H9 (cell line): ENCODE results near the gene CEMIP. TPM values are rescaled to one million over a fixed set of nuclear protein-coding genes. Genes with fewer than 3 reads are reported as not detected.
A peak's percentile ranks its signal among the peaks of the same experiment; 100 is the strongest.

Experiments used
- DNase-seq: peaks from one replicate; pipeline ENCODE4 v3.0.0-alpha.2; 2017
- H2AFZ ChIP-seq: one replicate; pipeline ENCODE4 v1.6.1; 2013; ENCODE audit warnings: mild to moderate bottlenecking, low read length, control low read depth, moderate library complexity
- H2AK5ac ChIP-seq: 2 replicates; pipeline ENCODE4 v1.6.1; 2013; ENCODE audit warnings: low read length, control low read depth, mixed read lengths; ENCODE audit not compliant: insufficient read length
- H2BK120ac ChIP-seq: one replicate; pipeline ENCODE4 v1.6.1; 2013; ENCODE audit warnings: low read depth, mild to moderate bottlenecking, low read length, control low read depth, inconsistent platforms; ENCODE audit not compliant: poor library complexity, severe bottlenecking
- H2BK12ac ChIP-seq: 2 replicates; pipeline ENCODE4 v1.6.1; 2013; ENCODE audit warnings: low read length, control low read depth, mixed read lengths, low read depth; ENCODE audit not compliant: insufficient read length
- H2BK15ac ChIP-seq: 2 replicates; pipeline ENCODE4 v1.6.1; 2013; ENCODE audit warnings: low read depth, low read length, control low read depth
- H2BK20ac ChIP-seq: one replicate; pipeline ENCODE4 v1.6.1; 2013; ENCODE audit warnings: low read depth, mild to moderate bottlenecking, low read length, control low read depth, inconsistent platforms; ENCODE audit not compliant: poor library complexity, severe bottlenecking
- H2BK5ac ChIP-seq: 2 replicates; pipeline ENCODE4 v1.6.1; 2013; ENCODE audit warnings: low read length, control low read depth, mixed read lengths; ENCODE audit not compliant: insufficient read length
- H3K14ac ChIP-seq: 2 replicates; pipeline ENCODE4 v1.6.1; 2013; ENCODE audit warnings: low read length, control low read depth; ENCODE audit not compliant: insufficient read depth
- H3K18ac ChIP-seq: 2 replicates; pipeline ENCODE4 v1.6.1; 2013; ENCODE audit warnings: low read depth, mild to moderate bottlenecking, mixed read lengths, low read length, control low read depth; ENCODE audit not compliant: insufficient read length
- H3K23ac ChIP-seq: 2 replicates; pipeline ENCODE4 v1.6.1; 2013; ENCODE audit warnings: low read length, control low read depth, mixed read lengths, low read depth; ENCODE audit not compliant: insufficient read length
- H3K23me2 ChIP-seq: 2 replicates; pipeline ENCODE4 v1.6.1; 2013; ENCODE audit warnings: low read depth, mild to moderate bottlenecking, mixed read lengths, low read length, control low read depth; ENCODE audit not compliant: insufficient read length, poor library complexity, severe bottlenecking
- H3K27ac ChIP-seq: 2 replicates; pipeline ENCODE4 v1.5.1; 2013; ENCODE audit warnings: low read length, control low read depth, mixed read lengths, low read depth; ENCODE audit not compliant: insufficient read length
- H3K27me3 ChIP-seq: 2 replicates; pipeline ENCODE4 v1.6.1; 2013; ENCODE audit warnings: low read length, control low read depth, inconsistent platforms; ENCODE audit not compliant: insufficient read depth
- H3K4ac ChIP-seq: 2 replicates; pipeline ENCODE4 v1.6.1; 2013; ENCODE audit warnings: low read depth, mild to moderate bottlenecking, control low read depth, inconsistent platforms, low read length, moderate library complexity
- H3K4me1 ChIP-seq: 2 replicates; pipeline ENCODE4 v1.6.1; 2013; ENCODE audit warnings: low read length, control low read depth, inconsistent platforms; ENCODE audit not compliant: insufficient read depth
- H3K4me2 ChIP-seq: 2 replicates; pipeline ENCODE4 v1.6.1; 2013; ENCODE audit warnings: low read length, control low read depth, mixed read lengths; ENCODE audit not compliant: insufficient read length, insufficient read depth
- H3K56ac ChIP-seq: 2 replicates; pipeline ENCODE4 v1.6.1; 2013; ENCODE audit warnings: low read depth, mild to moderate bottlenecking, mixed read lengths, low read length, control low read depth; ENCODE audit not compliant: insufficient read length
- H3K79me1 ChIP-seq: 2 replicates; pipeline ENCODE4 v1.6.1; 2013; ENCODE audit warnings: low read depth, mild to moderate bottlenecking, moderate library complexity, low read length, control low read depth, inconsistent platforms; ENCODE audit not compliant: insufficient read depth, poor library complexity, severe bottlenecking
- H3K79me2 ChIP-seq: 2 replicates; pipeline ENCODE4 v1.6.1; 2013; ENCODE audit warnings: low read length, control low read depth, inconsistent platforms; ENCODE audit not compliant: insufficient read depth
- H3K9ac ChIP-seq: 2 replicates; pipeline ENCODE4 v1.6.1; 2013; ENCODE audit warnings: low read length, control low read depth, mixed read lengths; ENCODE audit not compliant: insufficient read length; ENCODE audit errors: extremely low read depth
- H3K9me3 ChIP-seq: one replicate; pipeline ENCODE4 v1.6.1; 2013; ENCODE audit warnings: low read depth, low read length, inconsistent platforms; ENCODE audit not compliant: control insufficient read depth
- H3T11ph ChIP-seq: one replicate; pipeline ENCODE4 v1.6.1; 2013; ENCODE audit warnings: mild to moderate bottlenecking, low read length, control low read depth, inconsistent platforms
- H4K20me1 ChIP-seq: one replicate; pipeline ENCODE4 v1.6.1; 2013; ENCODE audit not compliant: control insufficient read depth, insufficient read length, insufficient read depth
- H4K5ac ChIP-seq: 2 replicates; pipeline ENCODE4 v1.6.1; 2013; ENCODE audit warnings: low read depth, mild to moderate bottlenecking, mixed read lengths, low read length, control low read depth; ENCODE audit not compliant: insufficient read length
- H4K8ac ChIP-seq: replicated peaks from 2 replicates; pipeline ENCODE4 v1.6.1; 2013; ENCODE audit warnings: low read length, control low read depth, mixed read lengths, low read depth; ENCODE audit not compliant: insufficient read length
- H4K91ac ChIP-seq: 2 replicates; pipeline ENCODE4 v1.6.1; 2013; ENCODE audit warnings: low read depth, mild to moderate bottlenecking, moderate library complexity, mixed read lengths, low read length, control low read depth; ENCODE audit not compliant: insufficient read length
- H3K27ac Mint-ChIP-seq, 3 experiments: 2 replicates in 2 of 3; 3 replicates in 1 of 3; pipeline ENCODE4 v1.8.0; 2020 to 2021; ENCODE audit warnings: mixed read lengths in 3 of 3, mild to moderate bottlenecking in 1 of 3, moderate library complexity in 1 of 3
- H3K27me3 Mint-ChIP-seq: 2 replicates; pipeline ENCODE4 v1.8.0; 2021; ENCODE audit warnings: low read depth, mild to moderate bottlenecking, moderate library complexity, mixed read lengths
- H3K36me3 Mint-ChIP-seq, 3 experiments: 2 replicates in 2 of 3; 3 replicates in 1 of 3; pipeline ENCODE4 v1.8.0; 2020 to 2021; ENCODE audit warnings: low read depth in 3 of 3, mixed read lengths in 3 of 3; ENCODE audit not compliant: insufficient read depth in 1 of 3
- H3K4me1 Mint-ChIP-seq, 2 experiments: 2 replicates each; pipeline ENCODE4 v1.8.0; 2020; ENCODE audit warnings: mixed read lengths in 2 of 2
- H3K4me3 Mint-ChIP-seq, 2 experiments: 2 replicates in 1 of 2; 3 replicates in 1 of 2; pipeline ENCODE4 v1.8.0; 2020 to 2021; ENCODE audit warnings: mild to moderate bottlenecking in 2 of 2, mixed read lengths in 2 of 2, moderate library complexity in 1 of 2
- H3K9me3 Mint-ChIP-seq, 2 experiments: 2 replicates in 1 of 2; 3 replicates in 1 of 2; pipeline ENCODE4 v1.8.0; 2020; ENCODE audit warnings: mild to moderate bottlenecking in 2 of 2, mixed read lengths in 2 of 2, moderate library complexity in 1 of 2
- WGBS: extraction: QIAGEN DNeasy Blood & Tissue Kit; methylation state at CpG from one replicate; pipeline ENCODE4 v1.1.7; 2013; ENCODE audit warnings: missing lambda C conversion rate, low lambda C conversion rate, mixed read lengths; ENCODE audit not compliant: insufficient read length; ENCODE audit errors: extremely low coverage; 5-methylcytosine and 5-hydroxymethylcytosine counted together
- total RNA-seq: library from RNA; stranded (reverse); gene quantifications from 2 replicates; pipeline ENCODE4 v1.2.1, GENCODE V29; 2021
- TF ChIP-seq, protein P1 (sequence below): fragments of 200-600 bp; sonication (generic); conservative IDR thresholded peaks from 3 replicates; pipeline ENCODE4 v1.8.0; 2021; ENCODE audit warnings: antibody characterized with exemption, mild to moderate bottlenecking

CEMIP gene
- total RNA-seq, 1 experiment from 2014 or later, result 0.09 TPM

DNA sequence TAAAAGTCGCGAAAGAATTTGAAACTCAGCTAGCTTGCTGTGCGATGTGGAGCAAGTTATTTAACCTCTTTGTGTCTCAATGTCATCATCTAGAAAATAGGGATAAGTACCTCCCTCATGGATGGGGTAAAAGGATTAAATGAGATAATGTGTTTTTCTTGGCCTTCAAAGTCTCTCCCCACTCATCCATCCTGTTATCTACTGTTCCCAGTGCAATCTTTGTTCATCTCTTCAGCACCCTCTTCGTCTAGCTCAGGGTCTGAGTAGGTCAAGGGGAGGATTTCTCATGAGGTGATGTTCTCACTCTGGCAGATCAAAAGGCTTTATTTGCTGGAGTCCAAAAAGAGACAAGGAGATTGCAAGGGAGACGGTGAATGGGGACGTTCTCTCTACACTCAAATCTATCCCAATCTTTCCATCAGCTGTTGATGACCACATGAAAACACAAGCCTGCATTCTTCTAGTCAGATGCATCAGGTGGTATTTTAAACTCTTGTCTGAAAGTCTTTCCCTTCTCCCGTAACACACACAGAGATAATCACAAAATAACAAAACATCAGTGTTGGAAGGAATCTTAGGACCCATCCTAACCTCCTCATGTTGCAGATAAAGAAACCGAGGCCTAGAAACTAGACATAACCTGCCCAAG is 209.1 kb downstream of the CEMIP start:
- Histone ChIP-seq H3K27me3 (no peaks in the 10 kb centered on the region), H3K18ac (no peak overlapping the region), H2AFZ (no peak overlapping the region), H3K4me1 (peaks cover 2% of the 10 kb centered on the region; the same call in 1 of the 2 replicates), H3K4me2 (peak overlapping the region; percentile 100), H3K79me1 (peaks cover 12% of the 10 kb centered on the region), H2BK5ac (no peak overlapping the region), H3K23me2 (peaks cover 8% of the 10 kb centered on the region), H2AK5ac (no peak overlapping the region), H4K5ac (no peak overlapping the region), H3K79me2 (peaks cover 38% of the 10 kb centered on the region), H3K4ac (no peak overlapping the region), H2BK120ac (no peak overlapping the region), H3T11ph (no peak overlapping the region), H2BK12ac (no peak overlapping the region), H3K27ac (no peak overlapping the region), H2BK15ac (no peak overlapping the region), H4K20me1 (no peaks in the 10 kb centered on the region), H3K9ac (peak overlapping the region; percentile 99), H3K23ac (no peak overlapping the region), H3K14ac (no peak overlapping the region), H3K56ac (no peak overlapping the region), H2BK20ac (no peak overlapping the region), H4K91ac (no peak overlapping the region), H3K9me3 (no peaks in the 10 kb centered on the region), H4K8ac (no peak overlapping the region)
- Mint-ChIP-seq H3K36me3 (peaks cover 0 to 9% (median 2%) of the 10 kb centered on the region in 3 experiments; a peak in 5 of 7 replicates), H3K27ac (peak overlapping the region in 2 of 3 experiments; percentile 2 to 37; a peak in 3 of 7 replicates), H3K4me3 (peak overlapping the region; percentile 98 to 100), H3K4me1 (peaks cover 34 to 43% of the 10 kb centered on the region in 2 experiments), H3K27me3 (no peaks in the 10 kb centered on the region), H3K9me3 (no peaks in the 10 kb centered on the region)
- no CpG with 5 or more reads among the region's 8 CpGs for WGBS
- TF ChIP-seq, protein P1, sequence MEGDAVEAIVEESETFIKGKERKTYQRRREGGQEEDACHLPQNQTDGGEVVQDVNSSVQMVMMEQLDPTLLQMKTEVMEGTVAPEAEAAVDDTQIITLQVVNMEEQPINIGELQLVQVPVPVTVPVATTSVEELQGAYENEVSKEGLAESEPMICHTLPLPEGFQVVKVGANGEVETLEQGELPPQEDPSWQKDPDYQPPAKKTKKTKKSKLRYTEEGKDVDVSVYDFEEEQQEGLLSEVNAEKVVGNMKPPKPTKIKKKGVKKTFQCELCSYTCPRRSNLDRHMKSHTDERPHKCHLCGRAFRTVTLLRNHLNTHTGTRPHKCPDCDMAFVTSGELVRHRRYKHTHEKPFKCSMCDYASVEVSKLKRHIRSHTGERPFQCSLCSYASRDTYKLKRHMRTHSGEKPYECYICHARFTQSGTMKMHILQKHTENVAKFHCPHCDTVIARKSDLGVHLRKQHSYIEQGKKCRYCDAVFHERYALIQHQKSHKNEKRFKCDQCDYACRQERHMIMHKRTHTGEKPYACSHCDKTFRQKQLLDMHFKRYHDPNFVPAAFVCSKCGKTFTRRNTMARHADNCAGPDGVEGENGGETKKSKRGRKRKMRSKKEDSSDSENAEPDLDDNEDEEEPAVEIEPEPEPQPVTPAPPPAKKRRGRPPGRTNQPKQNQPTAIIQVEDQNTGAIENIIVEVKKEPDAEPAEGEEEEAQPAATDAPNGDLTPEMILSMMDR, result no peak
- no peak for DNase-seq
